HepG2 (cell line): ENCODE results near the gene URI1. TPM values are rescaled to one million over a fixed set of nuclear protein-coding genes. Genes with fewer than 3 reads are reported as not detected.
A peak's percentile ranks its signal among the peaks of the same experiment; 100 is the strongest.

Experiments used
- HNF4G ChIP-seq, 2 experiments: sonication (generic) in 1 of 2; formaldehyde crosslinking in 1 of 2; IDR thresholded peaks; 2 replicates each; pipeline versions ENCODE4 v1.4.0 to v1.6.1; 2011 to 2020; ENCODE audit warnings: borderline replicate concordance in 2 of 2, low read depth in 2 of 2, mild to moderate bottlenecking in 2 of 2, low read length in 1 of 2, missing genetic modification reagents in 1 of 2, moderate library complexity in 1 of 2
- MED8 ChIP-seq: sonication (generic); formaldehyde crosslinking; IDR thresholded peaks from 2 replicates; pipeline ENCODE4 v1.8.1; 2023; ENCODE audit warnings: mild to moderate bottlenecking, missing genetic modification reagents; ENCODE audit not compliant: insufficient replicate concordance
- MIER3 ChIP-seq: IDR thresholded peaks from 2 replicates; pipeline ENCODE4 v1.6.1; 2016; ENCODE audit warnings: missing compliant biosample characterization, borderline replicate concordance
- NFKB2 ChIP-seq: sonication (generic); formaldehyde crosslinking; IDR thresholded peaks from 2 replicates; pipeline ENCODE4 v1.4.0; 2020; ENCODE audit warnings: missing genetic modification reagents, borderline replicate concordance
- PITX1 ChIP-seq: sonication (generic); formaldehyde crosslinking; IDR thresholded peaks from 2 replicates; pipeline ENCODE4 v1.5.1; 2020; ENCODE audit warnings: mild to moderate bottlenecking, missing genetic modification reagents
- SALL1 ChIP-seq: sonication (generic); formaldehyde crosslinking; IDR thresholded peaks from 2 replicates; pipeline ENCODE4 v1.8.0; 2022; ENCODE audit warnings: mild to moderate bottlenecking, missing genetic modification reagents
- SNAPC4 ChIP-seq: sonication (generic); formaldehyde crosslinking; IDR thresholded peaks from 2 replicates; pipeline ENCODE4 v1.4.0; 2020; ENCODE audit warnings: mild to moderate bottlenecking, missing genetic modification reagents
- SP4 ChIP-seq: sonication (generic); formaldehyde crosslinking; IDR thresholded peaks from 2 replicates; pipeline ENCODE4 v1.8.1; 2023; ENCODE audit warnings: mild to moderate bottlenecking, missing genetic modification reagents
- TBL1XR1 ChIP-seq: fragments of 150-350 bp; IDR thresholded peaks from 2 replicates; pipeline ENCODE4 v1.6.1; 2014; ENCODE audit warnings: borderline replicate concordance, low read length; ENCODE audit not compliant: partially characterized antibody
- ZNF256 ChIP-seq: sonication (generic); formaldehyde crosslinking; conservative IDR thresholded peaks from 2 replicates; pipeline ENCODE4 v1.4.0; 2020; ENCODE audit warnings: missing genetic modification reagents
- ZNF281 ChIP-seq: sonication (generic); formaldehyde crosslinking; IDR thresholded peaks from 2 replicates; pipeline ENCODE4 v1.4.0; 2020; ENCODE audit warnings: missing genetic modification reagents, borderline replicate concordance
- ZNF292 ChIP-seq: sonication (generic); formaldehyde crosslinking; IDR thresholded peaks from 2 replicates; pipeline ENCODE4 v1.8.1; 2022; ENCODE audit warnings: mild to moderate bottlenecking, low read depth, missing genetic modification reagents, borderline replicate concordance
- ZNF451 ChIP-seq: sonication (generic); formaldehyde crosslinking; IDR thresholded peaks from 2 replicates; pipeline ENCODE4 v1.5.0; 2020; ENCODE audit warnings: mild to moderate bottlenecking, missing genetic modification reagents
- ZNF687 ChIP-seq: sonication (generic); formaldehyde crosslinking; IDR thresholded peaks from 2 replicates; pipeline ENCODE4 v1.5.1; 2020; ENCODE audit warnings: mild to moderate bottlenecking, missing genetic modification reagents, moderate library complexity
- polyA plus RNA-seq, 8 experiments: library from polyadenylated mRNA; depleted of rRNA in 3 of 8; stranded (reverse) in 7 of 8; unstranded in 1 of 8; fragments of >200 nt; fragmentation: Illumina TruSeq in 4 of 8; extraction: Trizol in 4 of 8; gene quantifications; 2 replicates each; pipeline versions ENCODE4 v1.2.1 to v1.2.3, GENCODE V29; 2011 to 2016; ENCODE audit warnings: low read depth in 4 of 8, missing spikeins in 1 of 8, mixed read lengths in 1 of 8; ENCODE audit not compliant: insufficient read depth in 1 of 8
- total RNA-seq, 5 experiments: library from RNA; depleted of rRNA; stranded (reverse); fragments of >200 nt; fragmentation: Illumina TruSeq; extraction: Trizol; gene quantifications; 2 replicates each; pipeline ENCODE4 v1.2.3, GENCODE V29; 2016; ENCODE audit warnings: low read depth in 1 of 5

URI1 gene
- total and polyA plus RNA-seq, 2 of the 13 experiments (the other 11 are each of a cell fraction or from before 2014, with no cell fraction given) = 43.6 to 67.9 TPM

- 0 out of 2 replicates have a peak, but pooled peaks have one; percentile 38 for TF ChIP-seq PITX1
- peak; percentile 50; the same call in 1 of the 2 replicates for TF ChIP-seq HNF4G (IDR thresholded peaks at IDR 0.05; ENCODE audit: borderline replicate concordance, low read depth, low read length)
- no peak for TF ChIP-seq HNF4G (CRISPR knock-in tag; IDR thresholded peaks at IDR 0.05; ENCODE audit: borderline replicate concordance, low read depth)
- 0 out of 2 replicates have a peak, but pooled peaks have one; percentile 9 for TF ChIP-seq SALL1 (CRISPR knock-in tag)
- TF ChIP-seq MED8 (CRISPR knock-in tag) = no peak
- no peak for TF ChIP-seq TBL1XR1
- peak; percentile 8; the same call in 1 of the 2 replicates for TF ChIP-seq ZNF687
- TF ChIP-seq ZNF256 (CRISPR knock-in tag) = no peak
- TF ChIP-seq NFKB2 = no peak
- TF ChIP-seq ZNF451 (CRISPR knock-in tag) = no peak
- no peak for TF ChIP-seq SP4
- TF ChIP-seq ZNF292 (CRISPR knock-in tag) = peak; percentile 64; the same call in 1 of the 2 replicates
- no peak for TF ChIP-seq SNAPC4 (CRISPR knock-in tag)
- no peak for TF ChIP-seq MIER3 (CRISPR knock-in tag)
- peak; percentile 20; the same call in 1 of the 2 replicates for TF ChIP-seq ZNF281 (CRISPR knock-in tag)
- TF ChIP-seq, all 625 proteins: peak for 16
Observed at GRCh38 chr19:30064771-30065494, 122.9 kb downstream of the URI1 start (continued).
